ENCODE data around the gene DEFB108B.
"Not testable (repeated sequence)": the region's sequence is repeated elsewhere in the genome, so short reads cannot be mapped to it uniquely, and the experiment has no call there.

Gene DEFB108B

DNA sequence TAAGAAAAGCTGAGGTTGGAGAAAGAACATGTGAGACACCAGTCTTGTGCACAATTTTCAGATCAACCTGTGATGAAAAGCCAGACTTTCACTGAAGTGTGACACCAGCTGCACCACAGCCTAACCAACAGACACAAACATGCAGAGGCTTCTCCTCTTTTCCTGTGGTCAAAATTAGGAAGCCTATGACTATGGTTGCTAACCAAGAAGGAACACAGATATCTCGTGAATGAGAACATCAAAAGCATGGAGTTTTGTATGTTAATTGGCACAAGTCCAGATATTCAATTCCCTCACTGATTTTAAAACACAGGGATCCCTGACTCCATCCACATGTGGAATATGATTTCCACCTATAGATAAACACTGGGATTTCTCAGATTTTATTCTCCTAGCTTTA is 11.5 kb upstream of the DEFB108B start:
- not testable (repeated sequence) for DNase-seq

DNA sequence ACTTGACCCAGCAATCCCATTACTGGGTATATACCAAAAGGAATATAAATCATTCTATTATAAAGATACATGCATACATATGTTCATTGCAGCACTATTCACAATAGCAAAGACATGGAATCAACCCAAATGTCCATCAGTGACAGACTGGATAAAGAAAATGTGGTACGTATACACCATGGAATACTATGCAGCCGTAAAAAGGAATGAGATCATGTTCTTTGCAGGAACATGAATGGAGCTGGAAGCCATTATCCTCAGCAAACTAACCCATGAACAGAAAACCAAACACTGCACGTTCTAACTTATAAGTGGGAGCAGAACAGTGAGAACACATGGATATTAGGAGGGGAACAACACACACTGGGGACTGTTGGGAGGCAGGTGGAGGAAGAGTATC is 3.8 kb upstream of the DEFB108B start:
- DNase-seq, result not testable (repeated sequence)

GRCh38 chr11:71829686-71830085 is 3.3 kb upstream of the DEFB108B start:
- not testable (repeated sequence) for DNase-seq

- not testable (repeated sequence) for DNase-seq
Measured at GRCh38 chr11:71842720-71843119, 9.7 kb downstream of the DEFB108B start.

DNA sequence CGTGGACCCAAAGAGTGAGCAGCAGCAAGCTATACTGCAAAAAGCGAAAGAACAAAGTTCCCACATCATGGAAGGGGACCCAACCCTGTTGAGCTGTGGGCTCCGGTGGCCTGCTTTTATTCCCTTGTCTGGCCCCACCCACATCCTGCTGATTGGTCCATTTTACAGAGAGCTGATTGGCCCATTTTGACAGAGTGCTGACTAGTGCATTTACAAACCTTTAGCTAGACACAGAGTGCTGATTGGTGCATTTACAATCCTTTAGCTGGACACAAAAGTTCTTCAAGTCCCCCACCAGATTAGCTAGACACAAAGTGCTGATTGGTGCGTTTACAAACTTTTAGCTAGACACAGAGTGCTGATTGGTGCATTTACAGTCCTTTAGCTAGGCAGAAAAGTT is 10.4 kb downstream of the DEFB108B start:
- DNase-seq, result not testable (repeated sequence)

DNA sequence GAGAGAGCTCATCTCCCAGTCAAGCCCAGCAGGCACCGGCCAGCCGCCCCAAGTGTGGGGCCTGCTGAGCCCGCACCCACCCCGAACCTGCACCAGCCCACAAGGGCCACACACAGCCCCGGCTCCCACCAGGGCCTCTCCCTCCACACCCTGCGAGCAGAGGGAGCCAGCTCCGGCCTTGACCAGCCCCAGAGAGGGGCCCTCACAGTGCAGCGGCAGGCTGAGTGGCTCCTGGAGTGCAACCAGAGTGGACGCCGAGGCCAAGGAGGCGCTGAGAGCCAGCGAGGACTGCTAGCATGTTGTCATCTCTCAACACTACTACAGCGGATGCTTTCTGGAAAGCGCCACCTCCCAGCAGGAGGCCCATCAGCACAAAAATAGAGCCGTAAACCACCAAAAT is 10.9 kb downstream of the DEFB108B start:
- DNase-seq, result no peak

- DNase-seq, result not testable (repeated sequence)
Measured at GRCh38 chr11:71853895-71854294, 20.9 kb downstream of the DEFB108B start.

DNA sequence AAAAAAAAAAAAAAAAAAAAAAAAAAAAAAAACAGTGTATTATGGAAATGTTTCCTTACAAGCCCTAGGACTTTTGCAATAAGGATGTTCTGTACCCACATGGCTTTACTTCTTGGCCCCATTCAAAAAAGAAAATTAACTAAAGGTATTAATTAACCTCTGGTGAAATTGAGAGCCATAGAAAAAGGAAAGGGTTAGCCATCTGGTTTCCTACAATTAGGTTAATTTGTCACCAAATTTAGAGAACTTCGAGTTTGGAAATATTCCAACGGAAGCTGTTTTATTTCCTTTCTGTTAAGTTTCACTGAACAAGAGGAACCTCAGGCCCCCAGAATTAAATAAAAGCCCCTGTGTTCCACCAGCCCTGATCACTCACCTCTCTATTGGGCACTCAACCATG is 22.9 kb downstream of the DEFB108B start:
- DNase-seq, result not testable (repeated sequence)

- not testable (repeated sequence) for DNase-seq
Measured at GRCh38 chr11:71860835-71861234, 27.8 kb downstream of the DEFB108B start.

- peak; percentile 61 for DNase-seq
Measured at GRCh38 chr11:71863978-71864627, 31.1 kb downstream of the DEFB108B start.

- not testable (repeated sequence) for DNase-seq
Measured at GRCh38 chr11:71867209-71867608, 34.2 kb downstream of the DEFB108B start.

DNA sequence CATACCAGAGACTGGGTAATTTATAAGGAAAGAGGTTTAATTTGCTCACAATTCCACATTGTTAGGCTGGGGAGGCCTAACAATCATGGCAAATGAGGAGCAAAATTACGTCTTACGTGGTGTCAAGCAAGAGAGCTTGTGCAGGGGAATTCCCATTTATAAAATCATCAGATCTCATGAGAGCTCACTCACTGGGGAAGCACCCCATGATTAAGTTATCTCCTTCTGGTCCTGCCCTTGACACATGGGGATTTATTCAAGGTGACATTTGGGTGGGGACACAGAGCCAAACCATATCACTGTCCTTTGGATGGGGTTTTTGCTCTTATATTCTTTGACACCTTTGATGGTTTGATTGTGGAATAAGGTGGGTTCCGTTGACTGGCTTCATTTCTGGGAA is 36.9 kb downstream of the DEFB108B start:
- DNase-seq, result not testable (repeated sequence)

DNA sequence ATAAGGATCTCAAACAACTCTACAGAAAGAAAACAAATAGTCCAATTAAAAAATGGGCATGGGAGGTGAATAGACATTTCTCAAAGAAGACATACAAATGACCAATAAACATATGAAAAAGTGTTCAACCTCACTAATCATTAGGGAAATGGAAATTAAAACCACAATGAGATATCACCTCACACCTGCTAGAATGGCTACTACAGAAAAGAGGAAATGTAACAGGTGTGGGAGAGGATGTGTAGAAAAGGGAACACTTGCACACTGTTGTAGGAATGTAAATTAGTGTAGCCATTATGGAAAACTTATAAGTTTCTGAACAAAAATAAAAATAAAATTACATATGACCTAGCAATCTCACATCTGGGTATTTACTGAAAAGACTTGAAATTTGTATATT is 37.7 kb downstream of the DEFB108B start:
- not testable (repeated sequence) for DNase-seq

DNA sequence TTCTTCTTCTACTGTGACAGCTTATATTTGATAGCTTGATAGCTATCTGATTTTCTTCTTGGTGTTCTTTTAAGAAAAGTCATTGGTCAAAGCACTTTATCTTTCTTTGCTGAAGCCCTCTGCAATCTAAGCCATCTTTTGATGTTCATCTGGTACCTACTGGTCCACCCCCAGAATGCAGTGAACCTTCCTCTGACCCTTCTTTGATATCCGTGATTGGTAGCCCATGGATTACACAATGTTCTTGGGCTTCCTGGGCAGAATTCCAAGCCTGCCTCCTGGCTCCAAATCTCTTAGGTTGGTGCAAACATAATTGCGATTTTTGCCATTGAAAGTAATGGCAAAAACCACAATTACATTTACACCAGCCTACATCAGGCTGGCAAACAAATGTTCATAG is 43.3 kb downstream of the DEFB108B start:
- not testable (repeated sequence) for DNase-seq

GRCh38 chr11:71878059-71878458 is 45.1 kb downstream of the DEFB108B start, which contains the start of gene DEFB131B:
Gene DEFB131B (plus strand): TSS chr11:71878453. CDS start chr11:71878453, 0 bp downstream.
- not testable (repeated sequence) for DNase-seq

- not testable (repeated sequence) for DNase-seq
Measured at GRCh38 chr11:71885806-71886205, 52.8 kb downstream of the DEFB108B start.
